Small intestine (tissue), 7 donors: Measurements from ENCODE around the gene FAF1. TPM values are rescaled to one million over a fixed set of nuclear protein-coding genes. Genes with fewer than 3 reads are reported as not detected.

ENCODE experiments used
- DNase-seq, 2 donors: peaks; one replicate each; pipeline versions ENCODE4 v3.0.0 to v3.0.0-alpha.2; 2013
- FAIRE-seq: peaks from 2 replicates; lab custom pipeline; 2012; peaks lifted over from hg19 to GRCh38; lab: Jason Lieb, UNC
- H3K27ac ChIP-seq, 3 donors: one replicate each; pipeline ENCODE4 v1.5.1; 2013; ENCODE audit warnings: low read length in 2 of 3, mild to moderate bottlenecking in 2 of 3, control low read depth in 1 of 3, inconsistent platforms in 1 of 3, low read depth in 1 of 3, moderate library complexity in 1 of 3
- H3K27me3 ChIP-seq, 3 donors: one replicate each; pipeline ENCODE4 v1.6.1; 2013; ENCODE audit warnings: low read length in 3 of 3, inconsistent platforms in 1 of 3; ENCODE audit not compliant: control insufficient read depth in 3 of 3, insufficient read depth in 3 of 3
- H3K36me3 ChIP-seq, 3 donors: one replicate each; pipeline ENCODE4 v1.6.1; 2013; ENCODE audit warnings: low read length in 3 of 3, inconsistent platforms in 1 of 3, low read depth in 1 of 3, mild to moderate bottlenecking in 1 of 3, moderate library complexity in 1 of 3; ENCODE audit not compliant: control insufficient read depth in 3 of 3, insufficient read depth in 2 of 3
- H3K4me1 ChIP-seq, 3 donors: one replicate each; pipeline ENCODE4 v1.6.1; 2013; ENCODE audit warnings: low read length in 2 of 3, inconsistent platforms in 1 of 3, low read depth in 1 of 3, mild to moderate bottlenecking in 1 of 3, moderate library complexity in 1 of 3; ENCODE audit not compliant: control insufficient read depth in 3 of 3, insufficient read depth in 2 of 3
- H3K4me3 ChIP-seq, 3 donors: one replicate each; pipeline ENCODE4 v1.5.1; 2013; ENCODE audit warnings: low read length in 3 of 3, control low read depth in 1 of 3, inconsistent platforms in 1 of 3, low read depth in 1 of 3, mild to moderate bottlenecking in 1 of 3, moderate library complexity in 1 of 3
- H3K9me3 ChIP-seq, 2 donors: one replicate each; pipeline ENCODE4 v1.6.1; 2013; ENCODE audit warnings: low read depth in 1 of 2, low read length in 1 of 2; ENCODE audit not compliant: control insufficient read depth in 2 of 2, insufficient read depth in 1 of 2
- WGBS, 3 donors: extraction: QIAGEN DNeasy Blood & Tissue Kit; methylation state at CpG; one replicate each; pipeline ENCODE4 v1.1.7; 2013; 5-methylcytosine and 5-hydroxymethylcytosine counted together
- polyA plus RNA-seq, 4 donors: library from polyadenylated mRNA; stranded (reverse) in 3 of 4; unstranded in 1 of 4; fragments of 200-250 nt in 3 of 4; fragments of 120-200 nt in 1 of 4; gene quantifications; one replicate each; pipeline versions ENCODE4 v1.2.1 to v1.2.3, GENCODE V29; 2013
- donor health status: healthy with polysubstance abuse.
- donor health status: control.
- donor health status: control.
- donor health status: Bipolar disorder and iron deficiency.
- donor health status: healthy.

FAF1 gene
- polyA plus RNA-seq, 4 donors, result 19.5 to 46.3 (median 32.5) TPM

DNA sequence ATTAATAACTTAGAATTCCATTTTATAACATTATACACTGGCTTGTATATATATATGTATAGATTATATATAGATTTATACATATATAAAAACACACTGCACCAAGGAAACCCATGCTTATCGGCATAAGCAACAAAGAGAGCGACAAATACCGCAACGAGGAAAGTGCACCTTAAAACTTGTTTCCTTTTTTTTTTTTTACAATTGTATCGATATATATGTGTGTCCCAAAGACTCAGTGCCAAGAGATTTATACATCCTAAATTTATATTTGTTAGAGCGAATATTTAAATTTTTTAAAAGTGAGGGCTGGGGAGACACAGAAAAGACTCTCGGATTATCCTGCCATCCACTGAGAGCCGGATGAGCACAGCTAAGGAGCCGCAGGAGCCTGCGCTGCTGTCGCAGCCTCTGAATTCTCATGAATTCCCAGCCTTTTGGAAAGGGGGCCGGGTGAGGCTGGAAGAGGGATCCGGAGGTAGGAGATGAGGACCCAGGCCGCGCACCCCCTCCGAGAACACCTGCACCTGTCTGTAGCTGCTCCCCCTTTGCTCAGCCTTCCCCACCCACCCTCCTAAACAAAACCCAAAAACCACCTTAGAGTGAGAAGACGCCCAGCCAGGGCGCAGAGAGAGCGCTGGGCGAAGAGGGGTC is 542.0 kb downstream of the FAF1 start:
- no peak for FAIRE-seq
- 11 to 14% (median 13%) methylated on average over 19 to 20 of the region's 20 CpGs for WGBS, 3 donors

DNA sequence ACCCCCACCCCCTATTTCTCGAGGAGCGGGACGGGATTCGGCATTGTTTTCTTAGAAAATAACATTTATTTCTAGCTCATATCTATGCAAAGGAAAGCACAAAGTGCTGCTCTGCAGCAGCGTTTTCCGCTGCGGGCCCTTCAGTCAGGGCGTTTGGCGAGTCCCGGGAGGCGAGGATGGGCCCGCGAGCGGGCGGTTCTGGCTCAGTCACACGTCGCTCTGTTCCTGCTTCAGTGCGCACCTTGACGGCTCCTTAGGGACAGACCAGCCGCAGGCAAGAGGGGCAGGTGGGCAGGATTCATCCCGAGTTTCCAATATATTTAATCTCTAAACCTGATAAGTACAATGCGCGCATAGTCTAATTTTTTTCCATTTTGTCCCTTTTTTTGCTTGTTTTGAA is 542.6 kb downstream of the FAF1 start:
- Histone ChIP-seq H3K9me3 (peaks cover 0 to 13% of the 10 kb centered on the region in 2 donors), H3K4me3 (no peak overlapping the region), H3K27me3 (peaks cover 42 to 91% (median 69%) of the 10 kb centered on the region in 3 donors), H3K4me1 (peaks cover 0 to under 1% (median 0%) of the 10 kb centered on the region in 3 donors), H3K36me3 (no peaks in the 10 kb centered on the region), H3K27ac (no peak overlapping the region)
- 7 to 14% (median 8%) methylated on average over 23 of the region's 23 CpGs for WGBS, 3 donors
- DNase-seq (no peak), FAIRE-seq (no peak)

More for the DNA sequence above, 542.0 kb downstream of the FAF1 start:
- H3K4me3 ChIP-seq, result peak overlapping the region in 1 of 3 donors; percentile 31
- peaks cover 0 to 6% (median 0%) of the 10 kb centered on the region in 3 donors for H3K4me1 ChIP-seq
- peaks cover 0 to 9% of the 10 kb centered on the region in 2 donors for H3K9me3 ChIP-seq
- no peak overlapping the region for H3K27ac ChIP-seq
- no peaks in the 10 kb centered on the region for H3K36me3 ChIP-seq
- peaks cover 45 to 91% (median 73%) of the 10 kb centered on the region in 3 donors for H3K27me3 ChIP-seq
- DNase-seq, result no peak

DNA sequence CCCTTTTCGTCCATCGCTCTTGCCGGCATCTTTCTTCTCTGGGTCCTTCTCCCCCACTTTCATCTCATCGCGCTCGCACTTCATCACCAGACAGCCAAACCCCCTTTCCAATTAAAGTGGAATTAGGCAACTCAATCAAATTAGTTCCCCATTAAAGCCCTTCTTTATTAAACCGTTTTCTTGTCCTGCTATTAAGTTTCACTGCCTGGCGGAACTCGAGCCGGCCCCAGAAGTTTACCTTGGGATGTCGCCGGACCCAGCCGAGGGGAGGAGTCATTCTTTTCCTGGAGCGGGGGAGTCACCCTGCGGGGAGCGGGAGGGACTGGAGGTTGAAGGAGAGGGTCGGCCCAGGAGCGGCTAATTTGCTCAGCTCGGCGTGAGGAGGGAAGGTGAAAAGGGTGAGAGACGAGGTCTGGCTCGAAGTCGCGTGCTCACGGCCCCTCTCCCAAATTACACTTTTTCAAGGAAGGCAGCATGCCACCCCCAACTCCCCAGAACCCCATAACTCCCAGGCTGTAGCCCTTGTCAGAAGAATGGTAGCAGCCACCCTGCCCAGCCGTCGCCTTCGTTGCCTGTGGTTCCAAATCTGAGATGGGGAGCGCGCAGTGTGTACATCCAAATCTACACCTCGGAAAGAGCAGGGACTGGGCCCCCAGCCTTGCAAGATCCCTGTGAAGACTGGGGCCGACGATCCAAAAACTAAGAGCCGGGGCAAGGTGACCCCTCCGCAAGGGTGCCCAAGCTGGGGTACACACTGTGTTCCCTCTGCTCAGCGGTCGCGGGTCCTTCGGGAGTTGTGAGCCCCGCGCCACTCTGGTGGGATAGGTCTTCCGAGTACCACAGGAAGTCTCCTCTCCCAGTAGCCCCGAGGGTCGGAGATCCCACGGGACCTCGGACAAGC is 543.3 kb downstream of the FAF1 start:
- FAIRE-seq (no peak), DNase-seq (no peak)
- peaks cover 0 to 13% of the 10 kb centered on the region in 2 donors for H3K9me3 ChIP-seq
- peaks cover 41 to 87% (median 65%) of the 10 kb centered on the region in 3 donors for H3K27me3 ChIP-seq
- H3K27ac ChIP-seq, result no peak overlapping the region
- no peak overlapping the region for H3K4me3 ChIP-seq
- H3K4me1 ChIP-seq, result no peaks in the 10 kb centered on the region
- 5 to 13% (median 11%) methylated on average over 46 of the region's 46 CpGs for WGBS, 3 donors
- H3K36me3 ChIP-seq, result no peaks in the 10 kb centered on the region

- FAIRE-seq (no peak), DNase-seq (no peak)
- no peaks in the 10 kb centered on the region for H3K4me1 ChIP-seq
- no peak overlapping the region for H3K4me3 ChIP-seq
- H3K36me3 ChIP-seq, result no peaks in the 10 kb centered on the region
- no peak overlapping the region for H3K27ac ChIP-seq
- H3K27me3 ChIP-seq, result peaks cover 34 to 85% (median 59%) of the 10 kb centered on the region in 3 donors
- WGBS, 3 donors, result 2 to 12% (median 2%) methylated on average over 23 to 25 of the region's 25 CpGs
- peaks cover 0 to 13% of the 10 kb centered on the region in 2 donors for H3K9me3 ChIP-seq
These were observed 543.9 kb downstream of the FAF1 start for GRCh38 chr1:50416150-50416527.

DNA sequence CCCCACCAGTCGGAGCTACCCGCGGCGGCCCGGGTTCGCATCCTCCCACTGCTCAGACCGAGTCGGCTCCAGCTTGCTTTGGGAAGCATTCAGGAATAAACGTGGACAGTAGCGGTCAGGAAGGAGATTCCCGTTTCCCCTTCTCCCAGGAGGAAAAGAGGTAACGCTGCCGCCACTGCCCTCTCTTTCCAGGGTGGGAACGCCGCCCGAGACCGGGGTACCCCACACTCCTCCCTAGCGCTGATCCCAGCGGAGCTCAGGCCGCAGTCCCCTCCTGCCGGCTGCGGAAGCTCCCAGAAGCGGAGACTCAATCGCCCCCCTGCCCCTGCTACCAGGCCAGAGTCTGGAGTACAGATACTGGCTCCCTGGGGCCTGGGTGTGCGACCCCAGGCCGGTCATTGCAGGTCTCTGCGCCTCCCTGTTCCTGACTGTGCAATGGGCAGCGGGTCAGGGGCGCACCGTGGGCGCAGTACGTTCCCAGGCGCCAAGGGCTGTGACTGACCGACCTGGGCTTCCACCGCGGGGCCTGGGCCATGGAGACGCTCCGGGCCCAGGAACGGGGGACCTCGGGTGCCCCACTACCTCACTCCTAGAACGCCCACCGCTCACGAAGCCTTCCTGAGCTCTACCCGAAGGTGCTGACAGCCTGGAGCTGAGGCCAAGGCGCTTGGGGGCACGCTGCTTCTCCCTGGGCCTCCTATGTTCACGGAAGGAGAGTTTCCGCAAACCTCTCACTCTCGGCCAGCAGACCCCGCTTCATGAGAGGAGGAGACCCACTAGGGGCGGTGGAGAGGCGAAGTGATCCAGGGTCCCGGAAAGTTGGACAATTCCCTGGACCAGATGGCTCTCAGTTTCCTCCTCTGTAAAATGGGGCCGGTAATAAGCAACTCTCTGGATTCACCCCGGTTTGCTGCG is 544.6 kb downstream of the FAF1 start:
- H3K4me3 ChIP-seq, result no peak overlapping the region
- H3K27ac ChIP-seq, result no peak overlapping the region
- FAIRE-seq (no peak), DNase-seq (no peak)
- H3K4me1 ChIP-seq, result no peaks in the 10 kb centered on the region
- 6 to 15% (median 14%) methylated on average over 49 to 56 of the region's 56 CpGs for WGBS, 3 donors
- peaks cover 0 to 13% of the 10 kb centered on the region in 2 donors for H3K9me3 ChIP-seq
- peaks cover 29 to 82% (median 53%) of the 10 kb centered on the region in 3 donors for H3K27me3 ChIP-seq
- no peaks in the 10 kb centered on the region for H3K36me3 ChIP-seq

- H3K36me3 ChIP-seq, result no peaks in the 10 kb centered on the region
- H3K4me3 ChIP-seq, result no peak overlapping the region
- DNase-seq, result no peak
- H3K27me3 ChIP-seq, result peaks cover 29 to 75% (median 49%) of the 10 kb centered on the region in 3 donors
- WGBS, 3 donors, result 29 to 42% (median 34%) methylated on average over 6 to 7 of the region's 7 CpGs
- peaks cover 0 to 16% of the 10 kb centered on the region in 2 donors for H3K9me3 ChIP-seq
- FAIRE-seq, result no peak
- no peaks in the 10 kb centered on the region for H3K4me1 ChIP-seq
- H3K27ac ChIP-seq, result no peak overlapping the region
These were observed 545.2 kb downstream of the FAF1 start for GRCh38 chr1:50414853-50415234.

DNA sequence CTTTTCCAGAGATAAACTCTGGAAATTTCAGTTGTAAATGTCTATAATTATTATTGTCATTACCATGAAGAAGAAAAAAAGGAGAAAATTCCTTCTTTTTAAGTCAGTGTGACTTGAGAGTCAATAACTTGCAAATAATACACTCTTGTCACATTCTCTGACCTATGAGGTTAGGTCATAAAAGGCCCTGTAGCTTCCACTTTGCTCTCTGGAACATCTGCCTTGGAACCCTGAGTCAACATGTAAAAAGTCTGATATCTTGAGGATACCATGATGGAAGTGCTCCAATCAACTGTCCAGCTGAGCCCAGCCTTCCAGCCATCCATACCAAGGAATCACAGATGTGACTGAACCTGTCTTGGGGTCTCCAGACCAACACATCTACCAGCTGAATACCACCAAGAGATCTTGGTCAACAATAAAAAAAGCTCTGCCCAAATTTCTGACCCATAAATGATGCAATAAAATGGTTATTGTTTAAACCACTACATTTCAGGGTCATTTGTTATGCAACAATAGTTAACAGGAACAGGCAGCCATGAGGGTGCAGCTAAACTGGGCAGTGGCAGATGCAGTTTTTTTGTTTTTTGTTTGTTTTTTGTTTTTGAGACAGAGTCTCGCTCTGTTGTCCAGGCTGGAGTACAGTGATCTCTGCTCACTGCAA is 547.1 kb downstream of the FAF1 start:
- no peak for DNase-seq

More for the DNA sequence above, 547.1 kb downstream of the FAF1 start:
- no peak for FAIRE-seq
- peaks cover 17 to 59% (median 39%) of the 10 kb centered on the region in 3 donors for H3K27me3 ChIP-seq
- no peaks in the 10 kb centered on the region for H3K4me1 ChIP-seq
- no peak overlapping the region for H3K4me3 ChIP-seq
- H3K36me3 ChIP-seq, result no peaks in the 10 kb centered on the region
- no peak overlapping the region for H3K27ac ChIP-seq
- peaks cover 0 to 16% of the 10 kb centered on the region in 2 donors for H3K9me3 ChIP-seq
- 95 to 100% (median 98%) methylated on average over 1 of the region's 1 CpG for WGBS, 3 donors
